HepG2 (cell line): ENCODE results near the gene GRM7. TPM values are rescaled to one million over a fixed set of nuclear protein-coding genes. Genes with fewer than 3 reads are reported as not detected.

Experiments used
- ATAC-seq: fragments of 200-7000 bp; cut with Tn5 transposase; 3 replicates; pipeline ENCODE4 v1.9.1; 2020; ENCODE audit warnings: mild to moderate bottlenecking, moderate library complexity
- BruUV-seq: library from RNA; stranded (reverse); fragments of 400-500 nt; replicated peaks from 2 replicates; lab custom pipeline; 2021; lab: Mats Ljungman, UMichigan
- CTCF ChIA-PET: fragments of 300-600 bp; formaldehyde crosslinking; extraction: SDS; loops from one replicate; lab custom pipeline; 2021; ENCODE audit warnings: low total read pairs, inconsistent platforms, low intra/inter-chr PET ratio; lab: Yijun Ruan, JAX
- POLR2A ChIA-PET: fragments of 350-600 bp; sonication (Branson Sonifier 250); formaldehyde crosslinking; loops from one replicate; lab custom pipeline; 2020; ENCODE audit warnings: antibody characterized with exemption, inconsistent platforms; lab: Yijun Ruan, JAX
- DNase-seq: peaks from one replicate; pipeline ENCODE4 v3.0.0-alpha.2; 2015; ENCODE audit warnings: low spot score
- FAIRE-seq: peaks from 3 replicates; lab custom pipeline; 2011; peaks lifted over from hg19 to GRCh38; lab: Jason Lieb, UNC
- H2AFZ ChIP-seq: one replicate; pipeline ENCODE4 v1.6.1; 2011; ENCODE audit warnings: low read length, inconsistent platforms
- H3K27ac ChIP-seq: fragments of 300-600 bp; 3 replicates; pipeline ENCODE4 v1.8.0; 2011; ENCODE audit warnings: mixed run types, mild to moderate bottlenecking, mixed read lengths, low read length, inconsistent platforms; ENCODE audit not compliant: insufficient read depth; ENCODE audit errors: extremely low read length
- H3K27me3 ChIP-seq, 2 experiments: fragments of 200-600 bp in 1 of 2; 2 replicates in 1 of 2; 3 replicates in 1 of 2; pipeline versions ENCODE4 v1.6.0 to v1.8.0; 2011; ENCODE audit warnings: low read length in 2 of 2, mild to moderate bottlenecking in 2 of 2, moderate library complexity in 2 of 2, inconsistent platforms in 1 of 2; ENCODE audit not compliant: insufficient read depth in 2 of 2, control insufficient read depth in 1 of 2
- H3K36me3 ChIP-seq, 2 experiments: fragments of 200-600 bp in 1 of 2; replicated peaks in 1 of 2; 2 replicates in 1 of 2; 3 replicates in 1 of 2; pipeline versions ENCODE4 v1.5.1 to v1.8.0; 2011; ENCODE audit warnings: low read length in 2 of 2, inconsistent platforms in 1 of 2; ENCODE audit not compliant: insufficient read depth in 2 of 2, control insufficient read depth in 1 of 2
- H3K4me1 ChIP-seq: 2 replicates; pipeline ENCODE4 v1.5.1; 2012; ENCODE audit warnings: low read length, inconsistent platforms; ENCODE audit not compliant: insufficient read depth
- H3K4me2 ChIP-seq: 2 replicates; pipeline ENCODE4 v1.6.0; 2011; ENCODE audit warnings: low read depth, low read length, inconsistent platforms
- H3K4me3 ChIP-seq, 3 experiments: fragments of 200-600 bp in 1 of 3; sonication (generic), shearing (Covaris generic) in 1 of 3; replicated peaks in 1 of 3; 2 replicates each; pipeline ENCODE4 v1.5.1; 2011 to 2016; ENCODE audit warnings: low read length in 3 of 3, inconsistent platforms in 2 of 3, low read depth in 2 of 3, mild to moderate bottlenecking in 2 of 3, control low read depth in 1 of 3, mixed read lengths in 1 of 3; ENCODE audit not compliant: insufficient read depth in 1 of 3
- H3K79me2 ChIP-seq: one replicate; pipeline ENCODE4 v1.6.1; 2011; ENCODE audit warnings: low read length, inconsistent platforms; ENCODE audit not compliant: insufficient read depth
- H3K9ac ChIP-seq: 2 replicates; pipeline ENCODE4 v1.6.0; 2011; ENCODE audit warnings: mild to moderate bottlenecking, low read depth, low read length, inconsistent platforms; ENCODE audit not compliant: insufficient read depth
- H3K9me3 ChIP-seq: 2 replicates; pipeline ENCODE4 v1.5.1; 2012; ENCODE audit warnings: mild to moderate bottlenecking, low read length
- H4K20me1 ChIP-seq: 2 replicates; pipeline ENCODE4 v1.6.0; 2011; ENCODE audit warnings: inconsistent platforms, mild to moderate bottlenecking, low read length, moderate library complexity; ENCODE audit not compliant: insufficient read depth
- DRAP1 ChIP-seq: IDR thresholded peaks from 2 replicates; pipeline ENCODE4 v1.6.1; 2016; ENCODE audit warnings: missing genetic modification reagents, missing compliant biosample characterization
- MEIS2 ChIP-seq: sonication (generic); formaldehyde crosslinking; IDR thresholded peaks from 2 replicates; pipeline ENCODE4 v1.9.0; 2021; ENCODE audit warnings: mild to moderate bottlenecking, missing genetic modification reagents
- NCOR1 ChIP-seq: fragments of 200-600 bp; sonication (generic); IDR thresholded peaks from 2 replicates; pipeline ENCODE4 v1.7.0; 2017; ENCODE audit warnings: antibody characterized with exemption, low read length, borderline replicate concordance
- ZBTB38 ChIP-seq: sonication (generic); formaldehyde crosslinking; IDR thresholded peaks from 2 replicates; pipeline ENCODE4 v1.5.1; 2020; ENCODE audit warnings: mild to moderate bottlenecking, missing genetic modification reagents
- ZNF510 ChIP-seq: sonication (generic); formaldehyde crosslinking; IDR thresholded peaks from 2 replicates; pipeline ENCODE4 v1.4.0; 2020; ENCODE audit warnings: low read depth, mild to moderate bottlenecking, missing genetic modification reagents
- ZNF605 ChIP-seq: sonication (generic); formaldehyde crosslinking; IDR thresholded peaks from 2 replicates; pipeline ENCODE4 v1.8.0; 2022; ENCODE audit warnings: mild to moderate bottlenecking, missing genetic modification reagents
- ZNF770 ChIP-seq: sonication (generic); formaldehyde crosslinking; IDR thresholded peaks from 2 replicates; pipeline ENCODE4 v1.5.0; 2020; ENCODE audit warnings: mild to moderate bottlenecking, missing genetic modification reagents
- ZSCAN29 ChIP-seq: sonication (generic); formaldehyde crosslinking; conservative IDR thresholded peaks from 2 replicates; pipeline ENCODE4 v1.4.0; 2020; ENCODE audit warnings: mild to moderate bottlenecking, missing genetic modification reagents
- whole genome bisulfite sequencing: methylation state at CpG from one replicate; pipeline ENCODE4 v1.1.6; 2017; ENCODE audit warnings: low lambda C conversion rate; 5-methylcytosine and 5-hydroxymethylcytosine counted together
- in situ Hi-C: cut with HindIII; loops from 2 replicates; pipeline ENCODE4 v1.10.0; 2017; ENCODE audit warnings: low pct_unique_long_range_greater_than_20kb; ENCODE audit not compliant: extremely low pct_ligation_motif_present
- intact Hi-C: fragments of 100-400 bp; cut with micrococcal nuclease; formaldehyde crosslinking; loops from one replicate; pipeline ENCODE4 v1.10.0; 2022; ENCODE audit not compliant: unreplicated experiment
- polyA plus RNA-seq, 8 experiments: library from polyadenylated mRNA; depleted of rRNA in 3 of 8; stranded (reverse) in 7 of 8; unstranded in 1 of 8; fragments of >200 nt; fragmentation: Illumina TruSeq in 4 of 8; extraction: Trizol in 4 of 8; gene quantifications; 2 replicates each; pipeline versions ENCODE4 v1.2.1 to v1.2.3, GENCODE V29; 2011 to 2016; ENCODE audit warnings: low read depth in 4 of 8, missing spikeins in 1 of 8, mixed read lengths in 1 of 8; ENCODE audit not compliant: insufficient read depth in 1 of 8
- total RNA-seq, 5 experiments: library from RNA; depleted of rRNA; stranded (reverse); fragments of >200 nt; fragmentation: Illumina TruSeq; extraction: Trizol; gene quantifications; 2 replicates each; pipeline ENCODE4 v1.2.3, GENCODE V29; 2016; ENCODE audit warnings: low read depth in 1 of 5

GRM7 gene
- total and polyA plus RNA-seq, 2 of the 13 experiments (the other 11 are each of a cell fraction or from before 2014, with no cell fraction given), result not detected

- no peaks in the 10 kb centered on the region for H3K4me1 ChIP-seq
- H2AFZ ChIP-seq, result no peak overlapping the region
- H4K20me1 ChIP-seq, result no peaks in the 10 kb centered on the region
- no peaks in the 10 kb centered on the region for H3K79me2 ChIP-seq
- ChIA-PET CTCF (no interaction called here), POLR2A (no interaction called here)
- H3K4me2 ChIP-seq, result no peak overlapping the region
- no TSS peak for BruUV-seq
- H3K27ac ChIP-seq, result no peak overlapping the region
- no peak overlapping the region for H3K9ac ChIP-seq
- H3K36me3 ChIP-seq, result no peaks in the 10 kb centered on the region
- FAIRE-seq (no peak), ATAC-seq (no peak), DNase-seq (no peak)
- in situ Hi-C loops, result no loop called here
- intact Hi-C loops, result no loop called here
- peaks cover 69% of the 10 kb centered on the region for H3K9me3 ChIP-seq
- no peak overlapping the region for H3K4me3 ChIP-seq
- WGBS, result 0% methylated on average over 2 of the region's 2 CpGs
- H3K27me3 ChIP-seq, result no peaks in the 10 kb centered on the region
- TF ChIP-seq NCOR1, result no peak
- no peak for TF ChIP-seq ZSCAN29 (CRISPR knock-in tag)
- TF ChIP-seq ZNF510 (CRISPR knock-in tag), result no peak
- TF ChIP-seq ZNF605 (CRISPR knock-in tag), result no peak
- no peak for TF ChIP-seq MEIS2
- TF ChIP-seq ZNF770 (CRISPR knock-in tag), result no peak
- no peak for TF ChIP-seq ZBTB38 (CRISPR knock-in tag)
- TF ChIP-seq DRAP1 (CRISPR knock-in tag), result no peak
Measured at GRCh38 chr3:7432610-7433009, 571.7 kb downstream of the GRM7 start.
